H1 (cell line): Measurements from ENCODE around the gene SPSB3. TPM values are rescaled to one million over a fixed set of nuclear protein-coding genes. Genes with fewer than 3 reads are reported as not detected.

Experiments used
- BCL11A ChIP-seq, 2 experiments: IDR thresholded peaks; one replicate each; pipeline ENCODE4 v1.6.1; 2011; ENCODE audit warnings: low read depth in 2 of 2, low read length in 2 of 2, mild to moderate bottlenecking in 2 of 2
- CBX5 ChIP-seq: fragments of 300-800, 300-1000 bp; sonication (generic); IDR thresholded peaks from 2 replicates; pipeline ENCODE4 v1.7.1; 2016; ENCODE audit warnings: antibody characterized with exemption, low read length, low read depth
- FOSL1 ChIP-seq: IDR thresholded peaks from 2 replicates; pipeline ENCODE4 v1.6.1; 2011; ENCODE audit warnings: mild to moderate bottlenecking, low read depth, low read length, moderate library complexity; ENCODE audit not compliant: insufficient read depth
- MAX ChIP-seq: IDR thresholded peaks from 2 replicates; pipeline ENCODE4 v1.6.1; 2012; ENCODE audit warnings: inconsistent platforms
- PHF8 ChIP-seq: fragments of 200-600 bp; sonication (generic); conservative IDR thresholded peaks from 2 replicates; pipeline ENCODE4 v1.7.1; 2012; ENCODE audit warnings: low read depth, mild to moderate bottlenecking, inconsistent platforms, low read length, moderate library complexity
- POLR2A ChIP-seq, 2 experiments: IDR thresholded peaks; 1 replicate in 1 of 2; 2 replicates in 1 of 2; pipeline ENCODE4 v1.6.1; 2011; ENCODE audit warnings: low read depth in 2 of 2, low read length in 2 of 2, mild to moderate bottlenecking in 2 of 2; ENCODE audit errors: control extremely low read depth in 1 of 2
- POLR2AphosphoS5 ChIP-seq: IDR thresholded peaks from 2 replicates; pipeline ENCODE4 v1.6.1; 2011; ENCODE audit warnings: low read depth, low read length
- RAD21 ChIP-seq, 2 experiments: IDR thresholded peaks in 1 of 2; conservative IDR thresholded peaks in 1 of 2; 2 replicates each; pipeline ENCODE4 v1.6.1; 2011; ENCODE audit warnings: low read depth in 2 of 2, low read length in 2 of 2, improper control_type of control experiment in 1 of 2, inconsistent platforms in 1 of 2, mild to moderate bottlenecking in 1 of 2, moderate library complexity in 1 of 2
- SIN3A ChIP-seq, 2 experiments: IDR thresholded peaks in 1 of 2; conservative IDR thresholded peaks in 1 of 2; 2 replicates each; pipeline ENCODE4 v1.6.1; 2011 to 2012; ENCODE audit warnings: low read length in 2 of 2, improper control_type of control experiment in 1 of 2, low read depth in 1 of 2, mild to moderate bottlenecking in 1 of 2
- SIRT6 ChIP-seq: IDR thresholded peaks from one replicate; pipeline ENCODE4 v1.7.1; 2012; ENCODE audit warnings: low read length, inconsistent platforms
- SIX5 ChIP-seq: IDR thresholded peaks from 2 replicates; pipeline ENCODE4 v1.6.1; 2011; ENCODE audit warnings: mild to moderate bottlenecking, low read depth, low read length
- SP4 ChIP-seq: IDR thresholded peaks from 2 replicates; pipeline ENCODE4 v1.6.1; 2012; ENCODE audit warnings: low read length, inconsistent platforms
- TEAD4 ChIP-seq: IDR thresholded peaks from 2 replicates; pipeline ENCODE4 v1.6.1; 2012; ENCODE audit warnings: low read depth, low read length, inconsistent platforms, mixed read lengths
- polyA plus RNA-seq, 7 experiments: library from polyadenylated mRNA; depleted of rRNA in 3 of 7; stranded (reverse) in 5 of 7; unstranded in 2 of 7; fragments of >200 nt in 5 of 7; fragments of 200-250 nt in 2 of 7; gene quantifications; 1 replicate in 5 of 7; 2 replicates in 1 of 7; 4 replicates in 1 of 7; pipeline versions ENCODE4 v1.2.1 to v1.2.3, GENCODE V29; 2011 to 2013; ENCODE audit warnings: missing spikeins in 2 of 7, mixed read lengths in 2 of 7
- total RNA-seq: library from RNA; stranded (reverse); fragmentation: NEBNext Ultra II Directional; extraction: Animal tissue kit (Norgen Biotek cat#: 25700); gene quantifications from 2 replicates; pipeline ENCODE4 v1.2.1, GENCODE V29; 2021
- TF ChIP-seq, protein P1 (sequence below): IDR thresholded peaks from 2 replicates; pipeline ENCODE4 v1.6.1; 2012; ENCODE audit warnings: low read length, inconsistent platforms
- TF ChIP-seq, protein P2 (sequence below), 3 experiments: IDR thresholded peaks; 1 replicate in 2 of 3; 2 replicates in 1 of 3; pipeline versions ENCODE4 v1.5.1 to v1.6.1; 2011; ENCODE audit warnings: low read length in 3 of 3, mild to moderate bottlenecking in 3 of 3, inconsistent platforms in 2 of 3, low read depth in 1 of 3, moderate library complexity in 1 of 3; ENCODE audit not compliant: insufficient read depth in 1 of 3; ENCODE audit errors: control extremely low read depth in 1 of 3

Gene SPSB3
- total and polyA plus RNA-seq, 2 of the 8 experiments (the other 6 are each of a cell fraction or from before 2014, with no cell fraction given) = 22.5 to 37.8 TPM

DNA sequence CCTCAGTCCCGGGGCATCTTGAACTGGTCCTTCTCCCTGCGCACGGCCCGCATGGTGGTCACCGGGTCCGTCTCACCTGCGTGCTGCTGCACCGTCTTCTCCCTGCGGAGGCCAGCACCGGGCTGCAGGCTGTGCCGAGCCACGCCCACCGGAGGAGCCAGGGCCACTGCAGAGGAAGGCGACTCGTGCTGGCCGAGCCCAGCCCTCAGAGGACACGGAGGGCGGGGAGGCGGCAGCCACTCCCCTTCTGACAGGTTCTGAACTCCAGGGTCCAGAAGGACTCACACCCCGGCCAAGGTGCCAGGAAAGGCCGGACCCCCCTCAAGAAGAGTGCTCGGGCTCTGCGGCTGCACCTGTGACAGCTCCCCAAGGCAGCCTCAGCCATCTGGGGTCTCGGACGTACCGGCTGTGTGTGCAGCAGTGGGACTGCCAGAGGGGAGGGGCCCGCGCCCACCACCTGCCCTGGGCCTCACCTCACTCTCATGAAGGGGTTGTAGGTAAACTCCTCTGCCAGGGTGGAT lies 27.0 kb upstream of the SPSB3 start (continued):
- TF ChIP-seq, protein P1, sequence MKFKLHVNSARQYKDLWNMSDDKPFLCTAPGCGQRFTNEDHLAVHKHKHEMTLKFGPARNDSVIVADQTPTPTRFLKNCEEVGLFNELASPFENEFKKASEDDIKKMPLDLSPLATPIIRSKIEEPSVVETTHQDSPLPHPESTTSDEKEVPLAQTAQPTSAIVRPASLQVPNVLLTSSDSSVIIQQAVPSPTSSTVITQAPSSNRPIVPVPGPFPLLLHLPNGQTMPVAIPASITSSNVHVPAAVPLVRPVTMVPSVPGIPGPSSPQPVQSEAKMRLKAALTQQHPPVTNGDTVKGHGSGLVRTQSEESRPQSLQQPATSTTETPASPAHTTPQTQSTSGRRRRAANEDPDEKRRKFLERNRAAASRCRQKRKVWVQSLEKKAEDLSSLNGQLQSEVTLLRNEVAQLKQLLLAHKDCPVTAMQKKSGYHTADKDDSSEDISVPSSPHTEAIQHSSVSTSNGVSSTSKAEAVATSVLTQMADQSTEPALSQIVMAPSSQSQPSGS = no peak
- TF ChIP-seq PHF8 = no peak
- no peak for TF ChIP-seq SIN3A (conservative IDR thresholded peaks at IDR 0.05 in 1 of 2, IDR thresholded peaks at IDR 0.05 in 1 of 2; ENCODE audit: low read depth in 1 of 2, low read length in 2 of 2)
- TF ChIP-seq SIRT6 = no peak
- peak; percentile 46 for TF ChIP-seq MAX
- TF ChIP-seq BCL11A (IDR thresholded peaks at IDR 0.05; ENCODE audit: low read depth in 2 of 2, low read length in 2 of 2) = no peak
- TF ChIP-seq SIX5 = no peak
- TF ChIP-seq RAD21 (IDR thresholded peaks at IDR 0.05 in 1 of 2, conservative IDR thresholded peaks at IDR 0.05 in 1 of 2; ENCODE audit: low read depth in 2 of 2, low read length in 2 of 2) = peak; percentile 5 to 15; a peak in 1 of 4 replicates
- no peak for TF ChIP-seq CBX5
- TF ChIP-seq TEAD4 = no peak
- no peak for TF ChIP-seq SP4
- TF ChIP-seq, protein P2, sequence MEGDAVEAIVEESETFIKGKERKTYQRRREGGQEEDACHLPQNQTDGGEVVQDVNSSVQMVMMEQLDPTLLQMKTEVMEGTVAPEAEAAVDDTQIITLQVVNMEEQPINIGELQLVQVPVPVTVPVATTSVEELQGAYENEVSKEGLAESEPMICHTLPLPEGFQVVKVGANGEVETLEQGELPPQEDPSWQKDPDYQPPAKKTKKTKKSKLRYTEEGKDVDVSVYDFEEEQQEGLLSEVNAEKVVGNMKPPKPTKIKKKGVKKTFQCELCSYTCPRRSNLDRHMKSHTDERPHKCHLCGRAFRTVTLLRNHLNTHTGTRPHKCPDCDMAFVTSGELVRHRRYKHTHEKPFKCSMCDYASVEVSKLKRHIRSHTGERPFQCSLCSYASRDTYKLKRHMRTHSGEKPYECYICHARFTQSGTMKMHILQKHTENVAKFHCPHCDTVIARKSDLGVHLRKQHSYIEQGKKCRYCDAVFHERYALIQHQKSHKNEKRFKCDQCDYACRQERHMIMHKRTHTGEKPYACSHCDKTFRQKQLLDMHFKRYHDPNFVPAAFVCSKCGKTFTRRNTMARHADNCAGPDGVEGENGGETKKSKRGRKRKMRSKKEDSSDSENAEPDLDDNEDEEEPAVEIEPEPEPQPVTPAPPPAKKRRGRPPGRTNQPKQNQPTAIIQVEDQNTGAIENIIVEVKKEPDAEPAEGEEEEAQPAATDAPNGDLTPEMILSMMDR (IDR thresholded peaks at IDR 0.05; ENCODE audit: control extremely low read depth in 1 of 3, insufficient read depth in 1 of 3, low read depth in 1 of 3, low read length in 3 of 3) = peak in 2 of 3 experiments; percentile 12 to 23; a peak in 2 of 4 replicates
- no peak for TF ChIP-seq FOSL1
- no peak for TF ChIP-seq POLR2AphosphoS5
- TF ChIP-seq POLR2A (IDR thresholded peaks at IDR 0.05; ENCODE audit: control extremely low read depth in 1 of 2, low read depth in 2 of 2, low read length in 2 of 2) = no peak
- TF ChIP-seq, all 59 proteins: peak for 4
